Measurements from ENCODE around the gene LAMTOR1. TPM values are rescaled to one million over a fixed set of nuclear protein-coding genes. Genes with fewer than 3 reads are reported as not detected.

LAMTOR1 gene
- total RNA-seq, 1 experiment from 2014 or later: 96.3 TPM

- Histone ChIP-seq H3K4me1 (ENCODE audit: insufficient read depth, low read length) (no peaks in the 10 kb centered on the region), H3K23ac (ENCODE audit: insufficient read length, low read depth, low read length) (no peak overlapping the region), H2BK15ac (ENCODE audit: low read depth, low read length) (no peak overlapping the region), H3K79me2 (ENCODE audit: insufficient read depth, low read length) (no peaks in the 10 kb centered on the region), H3T11ph (ENCODE audit: low read length) (no peak overlapping the region), H4K8ac (replicated peaks; ENCODE audit: insufficient read length, low read depth, low read length) (no peak overlapping the region), H3K79me1 (ENCODE audit: insufficient read depth, low read depth, low read length, poor library complexity, severe bottlenecking) (no peaks in the 10 kb centered on the region), H3K4me2 (ENCODE audit: insufficient read depth, insufficient read length, low read length) (no peak overlapping the region), H3K27me3 (ENCODE audit: insufficient read depth, low read length) (no peaks in the 10 kb centered on the region; the same call in 1 of the 2 replicates), H2BK120ac (ENCODE audit: low read depth, low read length, poor library complexity, severe bottlenecking) (no peak overlapping the region), H4K91ac (ENCODE audit: insufficient read length, low read depth, low read length) (no peak overlapping the region), H2BK5ac (ENCODE audit: insufficient read length, low read length) (no peak overlapping the region), H3K18ac (ENCODE audit: insufficient read length, low read depth, low read length) (no peak overlapping the region), H3K9me3 (ENCODE audit: control insufficient read depth, low read depth, low read length) (no peaks in the 10 kb centered on the region), H3K4ac (ENCODE audit: low read depth, low read length) (no peak overlapping the region), H3K14ac (ENCODE audit: insufficient read depth, low read length) (no peak overlapping the region), H3K56ac (ENCODE audit: insufficient read length, low read depth, low read length) (no peak overlapping the region), H3K27ac (ENCODE audit: insufficient read length, low read depth, low read length) (no peak overlapping the region), H2AK5ac (ENCODE audit: insufficient read length, low read length) (no peak overlapping the region), H3K23me2 (ENCODE audit: insufficient read length, low read depth, low read length, poor library complexity, severe bottlenecking) (peaks cover 10% of the 10 kb centered on the region), H4K5ac (ENCODE audit: insufficient read length, low read depth, low read length) (no peak overlapping the region), H3K9ac (ENCODE audit: extremely low read depth, insufficient read length, low read length) (no peak overlapping the region), H4K20me1 (ENCODE audit: control insufficient read depth, insufficient read depth, insufficient read length) (no peaks in the 10 kb centered on the region), H2BK12ac (ENCODE audit: insufficient read length, low read depth, low read length) (no peak overlapping the region), H2BK20ac (ENCODE audit: low read depth, low read length, poor library complexity, severe bottlenecking) (no peak overlapping the region), H2AFZ (ENCODE audit: low read length) (no peak overlapping the region)
- no CpG with 5 or more reads among the region's 6 CpGs for WGBS (ENCODE audit: extremely low coverage, insufficient read length, low lambda C conversion rate)
- DNase-seq: no peak
- TF ChIP-seq CTCF (conservative IDR thresholded peaks at IDR 0.05): no peak
- no peak overlapping the region for H3K27ac Mint-ChIP-seq
- H3K36me3 Mint-ChIP-seq (ENCODE audit: insufficient read depth in 1 of 3, low read depth in 3 of 3): peaks cover 0 to 1% (median 0%) of the 10 kb centered on the region in 3 experiments; a peak in 1 of 7 replicates
- H3K4me3 Mint-ChIP-seq: no peak overlapping the region
- no peaks in the 10 kb centered on the region; a peak in 1 of 5 replicates for H3K9me3 Mint-ChIP-seq
- H3K4me1 Mint-ChIP-seq: peaks cover 11 to 13% of the 10 kb centered on the region in 2 experiments
- peaks cover 42% of the 10 kb centered on the region for H3K27me3 Mint-ChIP-seq (ENCODE audit: low read depth)
Observed at GRCh38 chr11:72116019-72116755, 13.1 kb upstream of the LAMTOR1 start.

All from H9 (cell line).